HG03175 (cell line): ENCODE data around the gene NTRK3.

Experiments
- ATAC-seq: cut with Tn5 transposase; IDR thresholded peaks from one replicate; pipeline ENCODE4 v1.9.1; 2021; ENCODE audit warnings: mild to moderate bottlenecking, moderate library complexity; ENCODE audit not compliant: unreplicated experiment

Gene NTRK3

DNA sequence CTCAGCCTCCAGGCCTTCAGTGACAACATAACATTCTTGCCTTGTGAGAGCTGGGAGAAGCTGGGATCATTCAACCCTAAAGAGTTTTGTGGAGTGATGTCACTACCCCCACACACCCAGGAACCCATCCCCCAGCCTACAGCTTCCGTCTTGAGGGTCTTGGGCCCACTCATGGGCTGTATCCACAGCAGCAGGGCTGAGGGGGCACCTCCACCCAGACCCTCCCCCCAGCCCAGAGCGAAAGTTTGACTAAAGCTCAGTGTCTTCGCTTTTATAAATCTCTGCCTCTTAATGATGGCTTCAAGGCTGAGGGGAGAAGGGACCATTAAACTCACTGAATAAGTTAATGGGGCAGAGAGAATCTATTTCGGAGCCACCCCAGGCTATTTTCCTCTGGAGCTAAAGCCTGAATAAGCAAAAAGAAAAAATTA lies 23.8 kb downstream of the NTRK3 start:
- ATAC-seq, result no peak

GRCh38 chr15:88231909-88232644 lies 24.5 kb downstream of the NTRK3 start:
- no peak for ATAC-seq

GRCh38 chr15:88230823-88231222 lies 25.7 kb downstream of the NTRK3 start:
- no peak for ATAC-seq

DNA sequence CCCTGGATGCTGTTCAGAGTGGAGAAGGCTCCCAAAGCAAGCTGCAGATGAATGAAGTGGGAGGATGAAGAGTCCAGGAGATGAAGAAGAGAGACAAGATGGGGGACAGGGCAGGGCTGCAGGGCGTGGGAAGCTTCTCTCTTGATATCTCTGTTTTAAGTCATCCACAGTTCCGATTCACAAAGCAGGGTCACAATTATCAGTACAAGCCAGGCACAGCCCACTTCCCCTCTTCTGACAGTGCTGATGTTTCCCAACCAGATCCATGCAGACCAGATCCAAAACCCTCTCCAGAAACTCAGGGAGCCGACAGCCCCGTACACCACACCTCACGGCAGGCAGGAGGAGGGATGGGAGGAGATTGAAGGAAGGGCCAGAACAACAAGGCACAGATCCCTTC lies 31.1 kb downstream of the NTRK3 start:
- ATAC-seq, result no peak

GRCh38 chr15:88223084-88223483 lies 33.5 kb downstream of the NTRK3 start:
- ATAC-seq, result no peak

- no peak for ATAC-seq
These were observed 34.7 kb downstream of the NTRK3 start for GRCh38 chr15:88221836-88222235.

GRCh38 chr15:88220443-88221335 lies 35.9 kb downstream of the NTRK3 start:
- no peak for ATAC-seq

DNA sequence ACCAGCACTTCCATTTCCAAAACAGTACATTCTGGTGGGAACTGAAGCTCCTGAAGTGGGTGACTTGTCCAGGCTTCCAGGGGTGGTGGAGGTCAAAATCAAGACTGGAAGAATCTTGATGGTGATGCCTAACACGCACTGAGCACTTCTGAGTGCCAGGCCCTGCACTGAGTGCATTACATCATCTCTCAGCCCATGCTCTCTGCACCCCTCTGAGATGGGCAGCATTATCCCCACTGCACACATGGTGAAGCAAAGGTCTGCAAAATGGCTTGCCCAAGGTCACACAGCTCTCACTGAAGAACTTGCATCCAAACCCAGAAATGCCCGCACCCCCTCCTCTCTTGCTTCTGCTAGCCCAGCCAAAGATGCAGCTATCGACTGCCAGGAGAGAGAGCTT lies 36.9 kb downstream of the NTRK3 start:
- ATAC-seq, result no peak

DNA sequence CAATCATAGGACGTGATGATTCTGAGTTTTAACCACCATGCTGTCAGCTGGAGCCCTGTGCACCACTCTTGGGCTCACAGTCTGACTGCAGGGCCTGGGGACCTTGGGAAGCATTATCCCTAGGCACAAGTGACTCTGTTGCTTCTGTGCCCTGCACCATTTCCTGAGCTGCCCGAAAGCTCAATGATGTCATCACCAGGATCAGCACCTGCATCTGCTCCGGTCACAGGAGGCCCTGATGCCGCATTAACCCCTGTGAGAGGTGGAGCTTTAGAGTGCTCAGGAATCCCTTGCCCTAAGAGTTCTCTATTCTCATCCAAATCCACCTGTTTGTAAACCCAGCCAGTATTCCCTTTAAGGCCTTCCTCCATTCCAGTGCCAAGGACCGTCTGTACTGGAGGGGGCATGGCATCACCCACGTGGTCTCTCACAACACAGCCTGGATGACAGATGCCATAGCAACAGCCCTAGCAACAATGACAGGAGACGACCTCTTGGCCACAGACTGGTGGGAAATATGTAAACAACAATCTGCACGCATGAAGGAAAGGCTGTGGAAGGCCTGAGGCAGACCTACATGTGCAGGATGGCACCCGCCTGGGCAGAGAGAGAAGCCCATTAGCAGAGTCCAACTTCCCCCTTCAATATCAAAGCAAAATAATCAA lies 37.9 kb downstream of the NTRK3 start:
- ATAC-seq, result no peak

DNA sequence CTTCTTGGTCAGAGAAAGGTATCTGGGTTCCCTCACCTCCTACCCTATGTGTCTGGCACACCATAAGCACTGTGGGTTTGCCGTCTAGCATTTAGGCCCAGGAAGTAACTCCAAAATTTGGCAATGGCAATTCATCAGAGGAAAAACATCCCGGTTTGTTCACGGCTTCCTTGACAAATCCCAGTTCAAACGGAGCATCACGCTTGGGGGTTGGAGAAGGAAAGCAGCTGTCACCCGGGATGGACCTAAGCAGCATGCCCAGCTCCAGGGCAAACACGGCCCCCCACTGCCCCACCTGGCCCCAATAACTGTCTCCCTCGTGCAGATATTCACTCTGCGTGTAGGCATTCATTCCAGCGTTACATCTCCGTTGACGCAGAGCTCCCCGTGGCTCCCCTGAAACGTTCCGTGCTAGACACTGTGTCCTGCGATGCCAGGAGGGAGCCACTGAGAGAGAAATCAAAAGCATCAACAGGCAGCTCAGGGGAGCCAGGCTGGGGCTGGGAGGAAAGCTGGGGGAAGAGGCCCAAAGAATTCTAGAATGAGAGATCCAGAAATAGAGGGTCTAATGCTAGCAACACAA lies 41.4 kb downstream of the NTRK3 start:
- ATAC-seq, result no peak

DNA sequence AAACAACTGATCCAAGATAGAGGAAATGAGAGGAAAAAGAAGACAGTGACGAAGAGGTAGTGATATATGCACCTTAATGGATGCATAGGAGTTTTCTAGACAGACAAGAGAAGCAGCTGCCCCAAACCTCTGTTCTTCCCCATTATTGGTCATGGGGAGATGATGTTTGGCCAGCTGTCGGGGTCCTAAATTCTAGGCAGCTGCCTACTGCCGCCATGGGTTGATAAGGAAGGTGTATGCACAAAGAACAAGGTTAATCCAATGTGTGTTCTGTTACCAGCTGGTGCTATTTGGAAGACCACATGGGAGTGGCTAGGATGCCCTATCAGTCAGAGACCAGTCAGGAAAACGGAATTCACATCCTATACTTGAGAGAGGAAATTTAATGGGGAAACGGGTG lies 47.4 kb downstream of the NTRK3 start:
- ATAC-seq, result no peak

- ATAC-seq, result no peak
These were observed 48.1 kb downstream of the NTRK3 start for GRCh38 chr15:88208396-88208795.

- ATAC-seq, result no peak
These were observed 49.0 kb downstream of the NTRK3 start for GRCh38 chr15:88207565-88207964.

GRCh38 chr15:88204584-88204983 lies 52.0 kb downstream of the NTRK3 start:
- ATAC-seq, result no peak

DNA sequence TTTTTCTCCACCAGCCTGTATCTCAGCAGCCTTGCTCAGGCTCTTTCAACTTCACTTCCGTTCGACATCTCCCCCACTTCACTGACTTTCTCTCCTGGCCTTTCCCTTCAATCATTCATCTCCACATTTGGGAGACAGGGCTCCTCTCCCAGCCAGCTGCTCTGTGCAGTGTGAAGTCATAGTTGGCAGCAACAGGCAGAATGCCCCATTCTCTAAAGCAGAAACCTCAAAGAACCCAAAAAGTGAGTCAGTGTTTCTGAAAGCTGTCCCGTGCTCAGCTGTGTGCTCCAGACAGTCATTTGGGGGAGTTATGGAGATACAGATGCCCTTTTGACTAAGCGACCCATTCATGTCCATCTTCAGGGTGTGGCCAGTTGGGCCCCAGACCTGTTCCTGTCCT lies 54.3 kb downstream of the NTRK3 start:
- no peak for ATAC-seq

- no peak for ATAC-seq
These were observed 55.3 kb downstream of the NTRK3 start for GRCh38 chr15:88201207-88201606.

- ATAC-seq, result no peak
These were observed 59.6 kb downstream of the NTRK3 start for GRCh38 chr15:88196961-88197360.

- no peak for ATAC-seq
These were observed 62.4 kb downstream of the NTRK3 start for GRCh38 chr15:88194162-88194561.

- no peak for ATAC-seq
These were observed 63.1 kb downstream of the NTRK3 start for GRCh38 chr15:88193415-88193814.

- no peak for ATAC-seq
These were observed 64.8 kb downstream of the NTRK3 start for GRCh38 chr15:88191812-88192165.

- ATAC-seq, result no peak
These were observed 66.3 kb downstream of the NTRK3 start for GRCh38 chr15:88190232-88190631.
